G401 (cell line): ENCODE data around the gene SMPD3. TPM values are rescaled to one million over a fixed set of nuclear protein-coding genes. Genes with fewer than 3 reads are reported as not detected.

Source experiments
- DNase-seq: peaks from one replicate; pipeline ENCODE4 v3.0.0-alpha.2; 2015; ENCODE audit warnings: low spot score
- in situ Hi-C: cut with HindIII; loops from 2 replicates; pipeline ENCODE4 v1.10.0; 2016; ENCODE audit warnings: low sequenced_read_pairs, mixed read lengths
- total RNA-seq: library from RNA; depleted of rRNA; stranded (reverse); fragments of >200 nt; shearing (Covaris generic); gene quantifications from 2 replicates; pipeline ENCODE4 v1.2.3, GENCODE V29; 2014

The SMPD3 gene
- total RNA-seq, 1 experiment from 2014 or later = 0.03 TPM

DNA sequence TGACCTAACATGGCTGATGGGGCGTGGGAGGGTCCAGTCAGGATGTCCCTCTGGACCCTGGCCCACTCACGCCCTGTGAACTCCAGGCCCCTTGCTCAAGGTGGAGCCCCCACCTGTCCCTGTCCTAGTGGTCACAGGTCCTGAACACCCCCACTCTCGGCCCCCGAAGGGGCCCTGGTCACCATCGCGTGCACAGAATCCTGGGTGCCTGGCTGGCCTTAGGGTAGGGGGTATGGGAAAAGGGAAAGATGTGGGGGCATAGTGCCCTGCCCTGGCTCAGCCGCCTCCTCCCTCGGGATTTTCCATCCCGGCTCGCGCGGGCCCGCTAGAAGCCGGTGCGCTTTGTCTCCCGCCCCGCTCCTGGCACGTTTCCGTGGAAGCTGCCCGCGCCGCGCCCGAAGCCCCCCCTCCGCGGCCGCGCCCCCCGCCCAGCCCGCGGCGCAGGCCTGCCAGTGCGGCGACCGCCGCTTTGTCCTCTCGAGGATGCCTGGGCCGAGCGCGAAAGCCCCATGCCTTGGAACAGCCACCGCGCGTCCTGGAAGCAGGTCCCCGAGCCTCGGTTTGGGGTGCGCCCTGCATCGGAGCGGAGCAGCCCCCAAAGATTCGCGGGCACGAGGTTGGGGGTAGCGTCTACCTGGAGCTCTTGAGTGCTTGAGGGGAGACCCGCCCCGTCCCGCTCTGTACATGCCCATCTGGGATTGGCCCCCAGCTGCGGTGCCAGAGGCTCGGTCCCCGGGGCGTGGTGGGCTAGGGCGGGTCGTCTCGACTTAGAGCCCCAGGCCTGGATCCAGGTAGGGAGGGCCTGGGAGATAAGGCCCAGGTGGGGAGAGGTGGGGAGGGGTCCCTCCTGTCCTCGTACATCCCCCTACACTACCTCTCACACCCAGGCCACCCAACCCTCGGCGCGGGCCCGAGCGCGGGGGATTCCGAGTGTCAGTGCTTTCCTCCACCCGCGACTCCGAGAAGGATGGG is 1.3 kb downstream of the SMPD3 start:
- in situ Hi-C loops = no loop called here
- peak; percentile 13 for DNase-seq

DNA sequence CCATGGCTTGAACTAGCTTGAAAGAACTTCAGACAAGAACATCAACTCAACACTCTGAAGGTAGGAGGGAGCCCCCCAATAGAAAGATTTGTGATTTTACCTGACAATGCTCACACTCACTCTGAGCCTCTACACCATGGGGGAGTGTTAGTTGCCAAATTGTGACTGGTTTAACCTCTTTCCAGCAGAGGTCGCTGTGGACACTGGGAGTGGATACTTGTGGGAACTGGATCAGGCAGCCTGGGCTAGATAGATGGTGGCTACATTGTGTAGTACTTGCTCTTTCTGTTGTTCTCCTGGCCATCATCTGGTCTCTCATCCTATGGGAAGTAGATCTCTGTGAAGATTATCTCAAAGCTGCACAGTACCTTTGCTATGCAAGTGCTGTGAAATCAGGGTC is 2.9 kb downstream of the SMPD3 start:
- peak; percentile 78 for DNase-seq
- in situ Hi-C loops = no loop called here

DNA sequence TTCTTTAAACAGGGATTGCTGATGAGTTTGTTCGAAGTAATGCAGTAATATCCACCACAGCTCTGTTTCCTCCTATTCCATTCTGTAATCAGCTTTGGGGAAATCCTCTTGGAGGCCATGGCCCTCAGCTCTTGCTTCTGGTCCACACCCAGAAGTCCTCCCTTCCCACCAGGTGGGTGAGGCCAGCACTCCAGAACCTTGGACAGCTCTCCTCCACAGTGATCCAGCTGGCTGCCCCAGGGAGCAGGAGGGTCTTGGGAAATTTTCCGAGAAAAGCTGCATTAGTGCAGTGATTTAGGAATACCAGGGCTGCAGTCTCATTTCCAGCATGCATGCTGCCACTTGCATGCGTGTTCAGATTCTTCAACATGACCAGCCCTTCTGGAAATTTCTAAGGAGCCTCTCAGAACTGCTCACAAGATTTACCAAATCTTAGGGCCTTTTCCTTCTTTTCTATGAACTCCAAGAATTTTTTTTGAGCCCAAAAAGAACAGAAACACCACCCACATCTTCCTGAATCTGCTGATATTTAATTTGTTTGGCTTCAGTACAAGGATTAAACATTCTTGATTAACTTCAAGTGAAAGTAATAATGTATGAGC is 4.2 kb downstream of the SMPD3 start:
- no peak for DNase-seq

DNA sequence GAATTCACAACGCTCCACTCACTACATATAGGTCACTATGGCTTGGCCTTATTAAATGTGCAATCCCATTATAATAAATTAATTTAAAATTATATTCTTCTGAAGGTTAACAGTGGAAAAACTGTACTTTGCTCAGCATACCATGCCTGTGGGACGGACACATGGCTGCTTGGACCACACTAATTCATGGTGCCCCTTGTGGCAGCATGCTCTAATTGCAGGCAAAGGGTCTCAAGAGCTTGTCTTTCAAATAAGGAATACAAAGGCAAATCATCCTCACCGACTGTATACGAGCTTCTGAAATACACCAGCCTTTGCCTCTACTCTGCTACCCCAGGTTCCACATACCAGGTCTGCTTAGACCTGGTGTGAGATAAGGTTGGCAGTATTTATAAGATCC is 11.7 kb downstream of the SMPD3 start:
- in situ Hi-C loops = no loop called here
- no peak for DNase-seq

More for the DNA sequence above, 4.2 kb downstream of the SMPD3 start:
- in situ Hi-C loops = no loop called here

DNA sequence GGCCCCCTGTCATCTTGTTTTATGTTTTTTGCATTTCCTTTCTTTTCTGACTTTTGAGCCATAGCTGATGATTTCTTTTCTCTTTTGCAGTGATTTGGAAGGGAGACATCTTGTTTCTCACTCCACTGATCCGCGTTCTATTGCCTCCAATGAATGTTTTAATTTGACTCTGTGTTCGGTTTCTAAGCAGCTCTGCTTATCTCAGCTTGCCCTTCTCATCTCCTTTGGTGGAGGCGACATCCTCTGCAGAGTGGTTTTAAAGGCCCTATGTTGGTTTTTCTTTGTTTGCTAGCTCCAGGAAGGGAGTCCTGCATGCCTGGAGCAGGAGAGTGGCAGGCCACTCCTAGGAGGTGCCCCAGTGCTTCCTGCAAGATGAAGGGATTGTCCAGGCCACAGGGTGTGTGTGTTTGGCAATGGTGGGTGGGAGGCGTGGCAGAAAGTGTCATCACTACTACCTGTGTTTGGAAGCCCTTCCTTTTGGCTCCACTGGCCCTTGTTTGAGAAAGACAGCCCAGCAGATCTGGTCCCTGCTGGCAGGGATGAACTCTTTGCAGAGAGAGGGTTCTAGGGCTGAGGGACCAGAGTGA is 13.6 kb downstream of the SMPD3 start:
- in situ Hi-C loops = no loop called here

DNA sequence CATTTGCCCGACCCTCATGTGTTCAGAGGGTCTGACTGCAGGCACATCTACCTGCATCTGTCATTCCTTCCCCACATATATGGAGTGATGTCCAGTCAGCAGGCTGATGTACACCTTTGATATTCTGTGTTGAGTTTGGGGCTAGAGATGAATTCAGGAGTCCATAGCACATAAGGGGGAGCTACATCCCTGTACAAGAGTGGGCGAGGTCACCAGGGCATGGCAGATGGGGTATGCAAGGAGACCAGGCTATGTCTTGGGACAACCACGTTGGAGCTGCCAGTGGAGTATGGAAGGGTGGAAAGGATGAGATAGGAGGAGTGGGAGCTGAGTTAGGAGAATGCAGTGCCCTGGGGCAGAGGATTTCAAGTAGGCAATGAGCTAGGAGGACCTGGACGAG is 15.0 kb downstream of the SMPD3 start:
- in situ Hi-C loops = no loop called here
- no peak for DNase-seq

More for the DNA sequence above, 13.6 kb downstream of the SMPD3 start:
- no peak for DNase-seq

DNA sequence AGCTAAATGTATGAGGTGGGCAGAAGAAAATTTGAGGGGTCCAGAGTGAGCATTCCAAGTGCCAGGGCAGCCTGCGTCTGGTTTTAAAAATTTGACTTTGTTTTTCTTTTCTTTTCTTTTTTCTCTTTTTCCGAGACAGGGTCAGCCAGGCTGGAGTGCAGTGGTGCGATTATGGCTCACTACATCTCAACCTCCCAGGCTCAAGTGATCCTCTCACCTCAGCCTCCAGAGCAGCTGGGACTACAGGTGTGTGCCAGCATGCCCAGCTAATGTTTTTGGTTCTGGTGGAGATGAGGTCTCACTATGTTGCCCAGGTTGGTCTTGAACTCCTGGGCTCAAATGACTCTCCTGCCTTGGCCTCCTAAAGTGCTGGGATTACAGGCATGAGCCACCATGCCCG is 15.6 kb downstream of the SMPD3 start:
- no peak for DNase-seq
- in situ Hi-C loops = no loop called here

DNA sequence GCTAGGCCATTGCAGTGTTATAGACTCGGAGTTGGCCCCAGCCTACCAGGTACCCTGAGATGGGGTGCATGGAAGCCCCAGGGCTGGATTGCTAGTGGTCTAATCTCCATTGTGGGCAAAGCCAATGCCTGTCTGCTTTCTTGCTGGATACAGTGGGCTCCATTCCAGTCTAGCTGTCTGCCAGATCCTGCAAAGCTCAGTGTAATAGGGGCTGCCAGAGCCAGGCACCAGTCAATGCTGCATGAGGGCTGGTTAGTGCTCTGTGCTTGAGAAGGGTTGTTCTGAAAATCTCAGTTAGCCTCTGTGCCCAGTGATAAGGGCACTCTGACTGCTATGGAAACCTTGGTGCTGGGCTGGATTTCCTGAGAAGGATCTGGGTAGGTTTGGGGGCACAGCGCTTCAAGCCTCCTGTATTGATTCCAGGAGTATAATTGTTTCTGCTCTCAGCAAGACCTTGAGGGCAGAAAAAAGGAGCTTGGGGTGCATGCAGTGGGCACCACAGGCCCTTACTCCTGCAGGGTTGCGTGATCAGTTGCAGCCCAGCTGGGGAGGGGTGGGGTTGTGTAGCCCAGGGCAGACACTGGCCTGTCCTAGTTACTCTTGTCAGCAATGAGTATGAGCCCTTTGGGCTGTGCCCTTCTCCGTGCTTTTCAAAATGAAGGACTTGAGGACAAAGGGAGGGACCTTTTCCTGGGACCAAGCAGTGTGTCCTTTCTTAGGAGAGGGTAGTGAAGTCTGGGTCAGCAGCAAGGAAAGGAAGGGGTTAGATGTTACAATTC is 19.0 kb downstream of the SMPD3 start:
- in situ Hi-C loops = no loop called here
- peak; percentile 47 for DNase-seq

DNA sequence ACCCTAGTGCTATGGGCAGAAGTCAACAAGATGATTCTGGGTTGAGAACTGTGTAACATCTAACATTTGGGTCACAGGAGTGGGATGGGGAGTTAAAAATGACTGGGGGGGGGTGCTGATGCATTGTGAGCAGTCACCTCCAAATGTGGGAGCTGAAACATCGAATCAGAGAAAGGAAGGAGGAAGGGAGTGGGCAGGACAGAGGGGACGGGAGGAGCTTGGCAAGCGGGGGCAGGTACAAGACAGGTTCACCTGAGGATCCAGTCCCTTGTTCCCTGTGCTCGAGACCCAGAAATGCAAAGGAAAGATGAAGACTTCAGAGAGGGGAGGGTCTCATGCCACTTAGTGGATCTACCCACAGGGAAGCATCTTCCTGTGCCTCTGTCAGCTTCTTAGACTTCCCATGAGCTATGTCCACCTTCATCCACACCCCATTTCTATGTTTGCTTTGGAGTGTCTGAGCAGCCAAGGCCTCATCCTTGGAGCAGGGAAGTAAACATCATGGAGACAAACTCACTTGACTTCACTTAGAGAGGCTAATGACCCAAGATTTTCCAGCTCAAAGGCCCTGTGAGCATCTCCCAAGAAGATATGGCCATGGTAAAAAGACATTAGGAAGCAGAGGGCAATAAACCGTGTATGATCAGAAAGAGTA is 20.5 kb downstream of the SMPD3 start:
- no peak for DNase-seq
- in situ Hi-C loops = no loop called here

DNA sequence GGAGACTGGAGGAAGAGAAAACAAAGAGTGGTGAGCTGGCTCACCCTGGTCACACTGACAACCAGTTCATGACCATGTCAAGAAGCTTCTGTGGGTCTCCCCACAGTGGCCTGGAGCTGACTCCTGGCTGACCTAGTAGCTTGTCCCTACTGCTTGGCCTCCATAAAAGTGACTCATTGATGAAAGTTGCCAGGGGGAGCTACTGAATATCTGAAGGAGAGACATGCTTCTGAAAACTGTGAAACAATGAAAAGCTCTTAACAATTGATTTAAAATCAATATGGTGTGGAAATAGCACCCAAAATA is 22.0 kb downstream of the SMPD3 start:
- DNase-seq = no peak
- in situ Hi-C loops = no loop called here

DNA sequence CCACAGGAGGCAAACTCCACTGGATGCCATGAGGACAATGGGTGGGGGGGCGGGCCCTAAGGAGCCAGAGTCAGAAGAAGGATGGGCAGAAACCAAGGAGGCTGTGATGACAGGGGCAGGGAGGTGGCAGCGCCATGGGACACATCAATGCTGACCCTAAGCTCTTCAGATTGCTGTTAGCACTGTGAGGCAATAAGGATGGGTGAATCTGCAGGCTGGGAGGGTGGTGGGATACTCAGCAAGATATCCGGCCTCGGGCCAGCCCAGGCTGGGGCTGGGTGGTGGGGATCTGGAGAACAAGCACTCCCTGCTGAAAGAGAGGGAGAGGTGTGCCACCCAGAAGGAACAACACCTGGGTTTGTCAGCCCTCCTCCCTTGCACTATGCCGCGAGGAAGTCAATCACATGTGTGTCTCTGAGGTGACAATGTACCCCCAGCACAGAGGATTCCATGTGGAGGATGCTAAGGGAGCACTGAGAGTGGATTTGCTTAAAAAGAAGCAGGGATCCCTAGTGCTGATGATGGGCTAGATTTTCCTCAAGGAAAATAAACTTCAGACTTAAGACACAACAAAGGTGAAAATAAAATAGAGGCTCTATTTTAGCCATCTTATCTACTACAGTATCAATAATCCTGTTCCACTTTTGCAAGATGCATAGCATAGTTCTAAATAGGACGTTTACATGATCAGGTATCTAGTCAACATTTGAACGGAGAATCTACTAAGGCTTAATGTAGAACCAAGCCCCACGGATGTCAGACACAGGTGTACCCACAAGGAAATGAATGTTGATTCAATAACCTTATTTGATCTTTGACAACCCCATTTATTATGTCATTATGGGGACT is 22.6 kb downstream of the SMPD3 start:
- in situ Hi-C loops = no loop called here
- no peak for DNase-seq

DNA sequence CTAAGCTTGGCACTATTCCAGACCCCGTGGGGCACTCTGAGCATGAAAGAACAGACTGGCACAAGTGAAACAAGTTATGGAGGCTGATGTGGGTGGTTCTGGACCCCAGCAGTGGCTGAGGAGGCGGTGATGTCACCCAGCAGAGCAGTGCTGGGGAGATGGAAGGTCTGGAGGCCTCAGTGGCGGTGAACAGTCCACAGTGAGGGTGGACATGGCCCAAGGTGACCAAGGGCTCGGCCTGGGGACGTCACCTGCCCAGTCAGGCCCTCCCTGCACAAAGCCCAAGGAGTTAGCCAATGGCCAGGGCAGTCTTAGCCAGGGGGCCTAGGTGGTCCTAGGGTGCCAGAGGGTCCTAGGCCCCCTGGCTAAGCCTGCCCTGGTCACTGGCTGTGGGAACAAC is 24.5 kb downstream of the SMPD3 start:
- no peak for DNase-seq
- in situ Hi-C loops = no loop called here

DNA sequence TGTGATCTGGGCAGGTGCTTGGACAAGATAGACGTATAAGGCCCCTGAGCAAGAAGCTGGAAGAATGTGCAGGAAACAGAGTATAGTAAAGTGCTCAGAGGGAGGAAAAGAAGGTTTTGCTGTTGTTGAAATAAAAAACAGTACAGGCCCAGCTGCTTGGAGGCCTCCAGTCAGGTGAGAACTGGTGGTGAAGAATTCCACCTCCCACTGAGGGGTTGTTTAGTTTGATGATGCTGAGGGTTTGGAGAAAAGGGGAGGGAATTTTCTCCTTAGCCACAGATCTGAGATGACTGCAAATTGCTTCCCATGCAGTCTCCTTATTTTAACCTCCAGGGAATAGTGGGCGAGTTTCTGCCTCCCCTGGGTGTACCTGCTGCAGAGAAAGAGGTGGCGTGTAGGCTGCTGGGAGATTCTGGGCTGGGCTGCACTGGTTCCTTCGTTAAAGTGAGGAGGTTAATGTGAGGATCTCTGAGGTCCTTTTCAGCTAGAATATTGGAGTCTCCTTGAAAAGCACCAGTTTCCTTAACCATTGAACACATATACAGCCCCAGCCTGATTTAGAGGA is 25.8 kb downstream of the SMPD3 start:
- in situ Hi-C loops = no loop called here
- DNase-seq = no peak

DNA sequence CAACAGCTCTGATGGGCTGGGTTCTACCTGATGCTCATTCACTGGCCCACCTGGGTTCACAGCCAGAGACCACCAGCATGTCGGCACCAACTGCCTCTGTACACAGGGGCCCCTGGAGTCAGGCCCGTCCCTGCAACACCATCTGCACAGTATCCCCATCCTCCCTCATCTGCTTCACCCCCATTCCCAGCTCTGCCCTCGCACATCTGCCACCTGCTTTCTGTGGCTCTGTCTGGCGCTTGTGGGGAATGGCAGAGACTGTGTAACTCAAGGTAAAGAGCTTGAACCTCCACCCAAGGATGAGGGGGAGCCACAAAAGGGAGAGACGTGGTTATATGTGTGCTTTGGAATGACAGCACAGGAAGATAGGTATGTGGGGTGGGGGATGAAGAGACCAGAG is 27.2 kb downstream of the SMPD3 start:
- in situ Hi-C loops = no loop called here

DNA sequence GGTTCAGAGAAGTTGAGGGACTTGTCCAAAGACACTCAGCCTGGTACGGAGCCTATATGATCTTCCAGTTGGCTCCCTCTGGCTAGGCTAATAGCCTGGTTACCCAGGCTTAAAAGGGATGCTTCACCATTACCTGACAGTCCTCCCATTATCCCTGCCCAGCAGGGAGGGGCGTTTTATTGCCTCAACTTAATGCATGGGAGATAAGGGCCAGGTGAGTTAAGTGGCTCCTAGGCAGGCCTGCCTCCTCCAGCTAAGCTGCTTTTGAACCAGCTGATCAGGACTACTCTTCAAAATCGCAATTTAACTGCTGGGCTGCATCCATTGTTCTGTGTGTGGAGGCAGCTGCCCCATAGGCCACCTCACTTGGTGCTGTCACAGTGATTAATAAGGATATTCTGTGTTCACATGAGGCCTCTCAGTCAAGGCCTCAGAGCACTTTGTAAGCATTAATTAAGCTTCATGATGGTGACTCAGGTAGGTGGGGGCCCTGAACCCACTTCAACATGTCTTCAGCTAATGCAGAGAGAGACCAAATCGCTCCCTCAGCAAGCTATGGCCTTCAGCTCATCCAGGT is 27.9 kb downstream of the SMPD3 start:
- in situ Hi-C loops = no loop called here

More for the DNA sequence above, 27.2 kb downstream of the SMPD3 start:
- no peak for DNase-seq

DNA sequence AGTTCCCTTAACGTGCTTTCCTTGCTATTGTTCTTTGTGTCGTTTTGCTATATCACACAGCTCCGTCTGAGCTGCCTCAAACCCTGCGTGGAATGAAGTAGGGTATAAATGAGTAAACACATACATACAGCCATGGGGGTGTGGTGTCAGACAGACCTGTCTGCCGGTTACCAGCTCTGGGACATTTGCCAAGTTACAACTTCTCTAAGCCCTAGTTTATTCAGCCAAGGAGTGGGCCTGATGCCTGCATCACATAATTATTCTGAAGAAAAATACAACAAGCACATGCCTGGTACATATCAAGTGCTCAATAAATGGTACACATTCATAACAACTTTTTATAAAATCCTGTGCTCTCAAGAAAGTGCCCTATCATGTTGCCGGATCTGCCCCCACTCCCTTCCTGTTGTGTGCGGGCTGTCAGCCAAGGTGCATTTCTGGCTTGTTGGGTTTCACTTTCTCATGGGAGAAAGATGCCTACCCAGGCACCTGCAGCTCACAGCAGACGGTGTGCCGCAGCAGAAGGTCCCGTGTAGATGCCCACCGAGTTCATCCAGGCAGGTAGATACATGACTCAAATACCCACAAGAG is 30.5 kb downstream of the SMPD3 start:
- DNase-seq = peak; percentile 32

More for the DNA sequence above, 27.9 kb downstream of the SMPD3 start:
- DNase-seq = no peak

More for the DNA sequence above, 30.5 kb downstream of the SMPD3 start:
- in situ Hi-C loops = no loop called here
